HepG2 (cell line): ENCODE measurements around the gene KRT7. TPM values are rescaled to one million over a fixed set of nuclear protein-coding genes. Genes with fewer than 3 reads are reported as not detected.

ENCODE experiments used
- ATAC-seq: fragments of 200-7000 bp; cut with Tn5 transposase; 3 replicates; pipeline ENCODE4 v1.9.1; 2020; ENCODE audit warnings: mild to moderate bottlenecking, moderate library complexity
- BruUV-seq: library from RNA; stranded (reverse); fragments of 400-500 nt; replicated peaks from 2 replicates; lab custom pipeline; 2021; lab: Mats Ljungman, UMichigan
- CTCF ChIA-PET: fragments of 300-600 bp; formaldehyde crosslinking; extraction: SDS; loops from one replicate; lab custom pipeline; 2021; ENCODE audit warnings: low total read pairs, inconsistent platforms, low intra/inter-chr PET ratio; lab: Yijun Ruan, JAX
- POLR2A ChIA-PET: fragments of 350-600 bp; sonication (Branson Sonifier 250); formaldehyde crosslinking; loops from one replicate; lab custom pipeline; 2020; ENCODE audit warnings: antibody characterized with exemption, inconsistent platforms; lab: Yijun Ruan, JAX
- DNase-seq: peaks from one replicate; pipeline ENCODE4 v3.0.0-alpha.2; 2015; ENCODE audit warnings: low spot score
- FAIRE-seq: peaks from 3 replicates; lab custom pipeline; 2011; peaks lifted over from hg19 to GRCh38; lab: Jason Lieb, UNC
- H2AFZ ChIP-seq: one replicate; pipeline ENCODE4 v1.6.1; 2011; ENCODE audit warnings: low read length, inconsistent platforms
- H3K27ac ChIP-seq: fragments of 300-600 bp; 3 replicates; pipeline ENCODE4 v1.8.0; 2011; ENCODE audit warnings: mixed run types, mild to moderate bottlenecking, mixed read lengths, low read length, inconsistent platforms; ENCODE audit not compliant: insufficient read depth; ENCODE audit errors: extremely low read length
- H3K27me3 ChIP-seq, 2 experiments: fragments of 200-600 bp in 1 of 2; 2 replicates in 1 of 2; 3 replicates in 1 of 2; pipeline versions ENCODE4 v1.6.0 to v1.8.0; 2011; ENCODE audit warnings: low read length in 2 of 2, mild to moderate bottlenecking in 2 of 2, moderate library complexity in 2 of 2, inconsistent platforms in 1 of 2; ENCODE audit not compliant: insufficient read depth in 2 of 2, control insufficient read depth in 1 of 2
- H3K36me3 ChIP-seq, 2 experiments: fragments of 200-600 bp in 1 of 2; replicated peaks in 1 of 2; 2 replicates in 1 of 2; 3 replicates in 1 of 2; pipeline versions ENCODE4 v1.5.1 to v1.8.0; 2011; ENCODE audit warnings: low read length in 2 of 2, inconsistent platforms in 1 of 2; ENCODE audit not compliant: insufficient read depth in 2 of 2, control insufficient read depth in 1 of 2
- H3K4me1 ChIP-seq: 2 replicates; pipeline ENCODE4 v1.5.1; 2012; ENCODE audit warnings: low read length, inconsistent platforms; ENCODE audit not compliant: insufficient read depth
- H3K4me2 ChIP-seq: 2 replicates; pipeline ENCODE4 v1.6.0; 2011; ENCODE audit warnings: low read depth, low read length, inconsistent platforms
- H3K4me3 ChIP-seq, 3 experiments: fragments of 200-600 bp in 1 of 3; sonication (generic), shearing (Covaris generic) in 1 of 3; replicated peaks in 1 of 3; 2 replicates each; pipeline ENCODE4 v1.5.1; 2011 to 2016; ENCODE audit warnings: low read length in 3 of 3, inconsistent platforms in 2 of 3, low read depth in 2 of 3, mild to moderate bottlenecking in 2 of 3, control low read depth in 1 of 3, mixed read lengths in 1 of 3; ENCODE audit not compliant: insufficient read depth in 1 of 3
- H3K79me2 ChIP-seq: one replicate; pipeline ENCODE4 v1.6.1; 2011; ENCODE audit warnings: low read length, inconsistent platforms; ENCODE audit not compliant: insufficient read depth
- H3K9ac ChIP-seq: 2 replicates; pipeline ENCODE4 v1.6.0; 2011; ENCODE audit warnings: mild to moderate bottlenecking, low read depth, low read length, inconsistent platforms; ENCODE audit not compliant: insufficient read depth
- H3K9me3 ChIP-seq: 2 replicates; pipeline ENCODE4 v1.5.1; 2012; ENCODE audit warnings: mild to moderate bottlenecking, low read length
- H4K20me1 ChIP-seq: 2 replicates; pipeline ENCODE4 v1.6.0; 2011; ENCODE audit warnings: inconsistent platforms, mild to moderate bottlenecking, low read length, moderate library complexity; ENCODE audit not compliant: insufficient read depth
- BATF2 ChIP-seq: sonication (generic); formaldehyde crosslinking; IDR thresholded peaks from 2 replicates; pipeline ENCODE4 v1.8.0; 2022; ENCODE audit warnings: mild to moderate bottlenecking, missing genetic modification reagents, moderate library complexity
- BORCS8-MEF2B ChIP-seq: sonication (generic); formaldehyde crosslinking; IDR thresholded peaks from 2 replicates; pipeline ENCODE4 v1.8.0; 2022; ENCODE audit warnings: mild to moderate bottlenecking, missing genetic modification reagents
- ERF ChIP-seq: IDR thresholded peaks from 2 replicates; pipeline ENCODE4 v1.6.1; 2018; ENCODE audit warnings: missing biosample characterization, missing genetic modification reagents
- HOXD1 ChIP-seq: sonication (generic); formaldehyde crosslinking; IDR thresholded peaks from 2 replicates; pipeline ENCODE4 v1.5.0; 2020; ENCODE audit warnings: missing genetic modification reagents
- MAZ ChIP-seq, 2 experiments: sonication (generic) in 1 of 2; formaldehyde crosslinking in 1 of 2; IDR thresholded peaks; 2 replicates each; pipeline versions ENCODE4 v1.5.0 to v1.6.1; 2012 to 2020; ENCODE audit warnings: low read depth in 2 of 2, mild to moderate bottlenecking in 2 of 2, borderline replicate concordance in 1 of 2, improper control_type of control experiment in 1 of 2, low read length in 1 of 2, missing genetic modification reagents in 1 of 2, moderate library complexity in 1 of 2
- MLX ChIP-seq: IDR thresholded peaks from 2 replicates; pipeline ENCODE4 v1.6.1; 2016
- RAD21 ChIP-seq: fragments of 450-650 bp; formaldehyde crosslinking; IDR thresholded peaks from 2 replicates; pipeline ENCODE4 v1.5.0; 2020; ENCODE audit warnings: mild to moderate bottlenecking
- YEATS4 ChIP-seq: sonication (generic); formaldehyde crosslinking; IDR thresholded peaks from 2 replicates; pipeline ENCODE4 v1.4.0; 2020; ENCODE audit warnings: missing genetic modification reagents, borderline replicate concordance
- ZBTB3 ChIP-seq: sonication (generic); formaldehyde crosslinking; IDR thresholded peaks from 2 replicates; pipeline ENCODE4 v1.4.0; 2020; ENCODE audit warnings: low read depth, mild to moderate bottlenecking, moderate library complexity, missing genetic modification reagents, borderline replicate concordance
- ZNF12 ChIP-seq: sonication (generic); formaldehyde crosslinking; IDR thresholded peaks from 2 replicates; pipeline ENCODE4 v1.5.0; 2020; ENCODE audit warnings: missing genetic modification reagents
- ZNF30 ChIP-seq: sonication (generic); formaldehyde crosslinking; IDR thresholded peaks from 2 replicates; pipeline ENCODE4 v1.5.0; 2020; ENCODE audit warnings: mild to moderate bottlenecking, missing genetic modification reagents
- ZSCAN25 ChIP-seq: sonication (generic); formaldehyde crosslinking; IDR thresholded peaks from 2 replicates; pipeline ENCODE4 v1.8.0; 2022; ENCODE audit warnings: mild to moderate bottlenecking, missing genetic modification reagents
- WGBS: methylation state at CpG from one replicate; pipeline ENCODE4 v1.1.6; 2017; ENCODE audit warnings: low lambda C conversion rate; 5-methylcytosine and 5-hydroxymethylcytosine counted together
- in situ Hi-C: cut with HindIII; loops from 2 replicates; pipeline ENCODE4 v1.10.0; 2017; ENCODE audit warnings: low pct_unique_long_range_greater_than_20kb; ENCODE audit not compliant: extremely low pct_ligation_motif_present
- intact Hi-C: fragments of 100-400 bp; cut with micrococcal nuclease; formaldehyde crosslinking; loops from one replicate; pipeline ENCODE4 v1.10.0; 2022; ENCODE audit not compliant: unreplicated experiment
- polyA plus RNA-seq, 8 experiments: library from polyadenylated mRNA; depleted of rRNA in 3 of 8; stranded (reverse) in 7 of 8; unstranded in 1 of 8; fragments of >200 nt; fragmentation: Illumina TruSeq in 4 of 8; extraction: Trizol in 4 of 8; gene quantifications; 2 replicates each; pipeline versions ENCODE4 v1.2.1 to v1.2.3, GENCODE V29; 2011 to 2016; ENCODE audit warnings: low read depth in 4 of 8, missing spikeins in 1 of 8, mixed read lengths in 1 of 8; ENCODE audit not compliant: insufficient read depth in 1 of 8
- total RNA-seq, 5 experiments: library from RNA; depleted of rRNA; stranded (reverse); fragments of >200 nt; fragmentation: Illumina TruSeq; extraction: Trizol; gene quantifications; 2 replicates each; pipeline ENCODE4 v1.2.3, GENCODE V29; 2016; ENCODE audit warnings: low read depth in 1 of 5
- TF ChIP-seq, protein P1 (sequence below): sonication (generic); formaldehyde crosslinking; conservative IDR thresholded peaks from 2 replicates; pipeline ENCODE4 v1.8.0; 2022; ENCODE audit warnings: low read depth, missing genetic modification reagents

KRT7 gene
- total and polyA plus RNA-seq, 2 of the 13 experiments (the other 11 are each of a cell fraction or from before 2014, with no cell fraction given): 0.83 TPM; not detected in 1

GRCh38 chr12:52183544-52183910 is 49.5 kb upstream of the KRT7 start (continued):
- TF ChIP-seq ZSCAN25 (CRISPR knock-in tag): no peak

DNA sequence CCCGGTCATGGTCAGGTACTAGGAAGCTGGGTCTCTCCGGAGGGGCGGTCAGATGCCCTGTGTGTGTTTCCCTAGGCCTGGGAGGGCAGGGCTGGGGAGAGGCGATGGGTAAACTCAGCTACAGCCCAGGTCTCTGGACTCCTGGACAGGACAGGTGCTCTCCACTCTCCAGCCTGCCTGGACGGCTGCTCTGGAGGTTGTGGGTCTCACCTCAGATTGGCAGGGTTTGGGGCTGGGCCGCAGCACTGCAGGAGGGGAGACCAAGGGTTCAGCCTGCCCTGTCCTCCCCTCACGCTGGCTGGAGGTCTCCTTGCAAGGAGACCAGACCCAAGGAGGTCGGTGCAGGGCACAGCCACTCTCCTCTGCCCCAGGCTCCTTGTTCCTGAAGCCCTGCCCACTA is 49.1 kb upstream of the KRT7 start:
- CTCF ChIA-PET: no interaction called here
- no peak for ATAC-seq
- H3K9ac ChIP-seq: no peak overlapping the region

More for the DNA sequence above, 49.1 kb upstream of the KRT7 start:
- no peak overlapping the region for H3K4me3 ChIP-seq
- TF ChIP-seq ZNF30 (no peak), MLX (CRISPR knock-in tag) (no peak), ERF (CRISPR knock-in tag) (no peak), ZNF12 (no peak), HOXD1 (CRISPR knock-in tag) (no peak), BATF2 (no peak), BORCS8-MEF2B (CRISPR knock-in tag) (no peak), YEATS4 (CRISPR knock-in tag) (no peak), RAD21 (CRISPR knock-in tag) (no peak), MAZ (IDR thresholded peaks at IDR 0.05; ENCODE audit: borderline replicate concordance, low read depth, low read length) (no peak), MAZ (CRISPR knock-in tag; IDR thresholded peaks at IDR 0.05; ENCODE audit: low read depth) (no peak), ZBTB3 (no peak)
- TF ChIP-seq, protein P1, sequence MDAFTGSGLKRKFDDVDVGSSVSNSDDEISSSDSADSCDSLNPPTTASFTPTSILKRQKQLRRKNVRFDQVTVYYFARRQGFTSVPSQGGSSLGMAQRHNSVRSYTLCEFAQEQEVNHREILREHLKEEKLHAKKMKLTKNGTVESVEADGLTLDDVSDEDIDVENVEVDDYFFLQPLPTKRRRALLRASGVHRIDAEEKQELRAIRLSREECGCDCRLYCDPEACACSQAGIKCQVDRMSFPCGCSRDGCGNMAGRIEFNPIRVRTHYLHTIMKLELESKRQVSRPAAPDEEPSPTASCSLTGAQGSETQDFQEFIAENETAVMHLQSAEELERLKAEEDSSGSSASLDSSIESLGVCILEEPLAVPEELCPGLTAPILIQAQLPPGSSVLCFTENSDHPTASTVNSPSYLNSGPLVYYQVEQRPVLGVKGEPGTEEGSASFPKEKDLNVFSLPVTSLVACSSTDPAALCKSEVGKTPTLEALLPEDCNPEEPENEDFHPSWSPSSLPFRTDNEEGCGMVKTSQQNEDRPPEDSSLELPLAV (CRISPR knock-in tag): no peak
- H3K27me3 ChIP-seq: peaks cover 0 to 2% of the 10 kb centered on the region in 2 experiments; a peak in 2 of 5 replicates
- 52% methylated on average over 4 of the region's 8 CpGs for WGBS
- no peaks in the 10 kb centered on the region for H4K20me1 ChIP-seq
- no peaks in the 10 kb centered on the region for H3K79me2 ChIP-seq
- BruUV-seq: no TSS peak
- no peak overlapping the region for H3K27ac ChIP-seq
- POLR2A ChIA-PET: no interaction called here
- FAIRE-seq (no peak), DNase-seq (no peak)
- no peak overlapping the region for H3K4me2 ChIP-seq
- intact Hi-C loops (no loop called here), in situ Hi-C loops (no loop called here)
- H3K4me1 ChIP-seq: no peaks in the 10 kb centered on the region
- no peaks in the 10 kb centered on the region for H3K9me3 ChIP-seq
- H3K36me3 ChIP-seq: no peaks in the 10 kb centered on the region
- no peak overlapping the region for H2AFZ ChIP-seq
